B cell (primary cell): ENCODE results near the gene UGDH. TPM values are rescaled to one million over a fixed set of nuclear protein-coding genes. Genes with fewer than 3 reads are reported as not detected.

Source experiments
- ATAC-seq: fragments of 200-7000 bp; cut with Tn5 transposase; one replicate; pipeline ENCODE4 v1.10.0; 2021; ENCODE audit warnings: low read depth, mild to moderate bottlenecking, moderate number of reproducible peaks, moderate library complexity
- CTCF ChIA-PET: fragments of 350-600 bp; sonication (Branson Sonifier 250); formaldehyde crosslinking; loops from one replicate; lab custom pipeline; 2021; ENCODE audit warnings: antibody characterized with exemption, inconsistent platforms; lab: Charles Lee
- POLR2A ChIA-PET: fragments of 350-600 bp; sonication (Branson Sonifier 250); formaldehyde crosslinking; loops from one replicate; lab custom pipeline; 2021; ENCODE audit warnings: antibody characterized with exemption; lab: Charles Lee
- DNase-seq: peaks from one replicate; pipeline ENCODE4 v3.0.0; 2013
- H2AFZ ChIP-seq: 2 replicates; pipeline ENCODE4 v1.6.1; 2012; ENCODE audit warnings: mild to moderate bottlenecking, low read depth, low read length; ENCODE audit not compliant: insufficient read depth, poor library complexity, severe bottlenecking
- H3K27ac ChIP-seq, 2 donors: 1 replicate in 1 of 2; 2 replicates in 1 of 2; pipeline ENCODE4 v1.5.1; 2012 to 2013; ENCODE audit warnings: low read length in 2 of 2, mild to moderate bottlenecking in 2 of 2, moderate library complexity in 1 of 2
- H3K27me3 ChIP-seq, 4 experiments: fragments of 200-600 bp in 1 of 4; sonication (generic) in 1 of 4; replicated peaks in 1 of 4; 1 replicate in 2 of 4; 2 replicates in 2 of 4; pipeline versions ENCODE4 v1.6.1 to v1.7.0; 2013 to 2016; ENCODE audit warnings: low read length in 3 of 4, mild to moderate bottlenecking in 2 of 4, mixed read lengths in 1 of 4, moderate library complexity in 1 of 4; ENCODE audit not compliant: insufficient read depth in 4 of 4, control insufficient read depth in 3 of 4; ENCODE audit errors: control extremely low read depth in 1 of 4
- H3K36me3 ChIP-seq, 2 experiments: replicated peaks in 1 of 2; 1 replicate in 1 of 2; 2 replicates in 1 of 2; pipeline versions ENCODE4 v1.6.1 to v1.7.1; 2013; ENCODE audit warnings: low read length in 1 of 2; ENCODE audit not compliant: insufficient read depth in 2 of 2, control insufficient read depth in 1 of 2; ENCODE audit errors: control extremely low read depth in 1 of 2, extremely low read depth in 1 of 2
- H3K4me1 ChIP-seq, 2 donors: fragments of 200-600 bp in 1 of 2; sonication (generic) in 1 of 2; 1 replicate in 1 of 2; 2 replicates in 1 of 2; pipeline versions ENCODE4 v1.5.1 to v1.6.1; 2013 to 2017; ENCODE audit warnings: low read length in 2 of 2; ENCODE audit not compliant: control insufficient read depth in 2 of 2, insufficient read depth in 2 of 2
- H3K4me2 ChIP-seq: replicated peaks from 2 replicates; pipeline ENCODE3; 2012; ENCODE audit warnings: mild to moderate bottlenecking, low read depth, low read length; ENCODE audit not compliant: poor library complexity, severe bottlenecking
- H3K4me3 ChIP-seq, 5 experiments: fragments of 200-600 bp in 1 of 5; sonication (generic) in 1 of 5; 1 replicate in 3 of 5; 2 replicates in 2 of 5; pipeline versions ENCODE4 v1.5.1 to v1.7.0; 2011 to 2016; ENCODE audit warnings: low read length in 4 of 5, mild to moderate bottlenecking in 4 of 5, low read depth in 2 of 5, control low read depth in 1 of 5, moderate library complexity in 1 of 5; ENCODE audit not compliant: insufficient read depth in 1 of 5; ENCODE audit errors: control extremely low read depth in 1 of 5, extremely low read depth in 1 of 5
- H3K79me2 ChIP-seq: fragments of 200-600 bp; sonication (generic); one replicate; pipeline ENCODE4 v1.6.0; 2016; ENCODE audit warnings: low read length; ENCODE audit not compliant: control insufficient read depth, insufficient read depth
- H3K9ac ChIP-seq: fragments of 200-600 bp; sonication (generic); 2 replicates; pipeline ENCODE4 v1.6.1; 2017; ENCODE audit warnings: mild to moderate bottlenecking, low read length, moderate library complexity
- H3K9me3 ChIP-seq, 3 donors: one replicate each; pipeline versions ENCODE4 v1.6.1 to v1.7.1; 2013; ENCODE audit warnings: low read length in 2 of 3; ENCODE audit not compliant: control insufficient read depth in 2 of 3, insufficient read depth in 1 of 3; ENCODE audit errors: control extremely low read depth in 1 of 3
- H4K20me1 ChIP-seq: 2 replicates; pipeline ENCODE4 v1.6.0; 2012; ENCODE audit warnings: mild to moderate bottlenecking, low read length; ENCODE audit not compliant: insufficient read depth, control insufficient read depth, poor library complexity, severe bottlenecking
- H3K27ac Mint-ChIP-seq: one replicate; pipeline ENCODE4 v1.8.0; 2021; ENCODE audit warnings: mixed read lengths
- H3K27me3 Mint-ChIP-seq: one replicate; pipeline ENCODE4 v1.8.0; 2021; ENCODE audit warnings: mixed read lengths
- H3K4me1 Mint-ChIP-seq: one replicate; pipeline ENCODE4 v1.8.0; 2021; ENCODE audit warnings: mixed read lengths
- H3K4me3 Mint-ChIP-seq: one replicate; pipeline ENCODE4 v1.8.0; 2021; ENCODE audit warnings: mixed read lengths
- H3K9me3 Mint-ChIP-seq: one replicate; pipeline ENCODE4 v1.8.0; 2022; ENCODE audit warnings: mixed read lengths; ENCODE audit not compliant: insufficient read depth
- CTCF ChIP-seq: fragments of 200-600 bp; IDR thresholded peaks from one replicate; pipeline ENCODE4 v1.8.0; 2022; ENCODE audit warnings: antibody characterized with exemption, mild to moderate bottlenecking
- EZH2 ChIP-seq: IDR thresholded peaks from 2 replicates; pipeline ENCODE4 v1.6.1; 2012; ENCODE audit warnings: borderline replicate concordance, low read depth, mild to moderate bottlenecking, moderate library complexity, low read length; ENCODE audit not compliant: insufficient read depth, poor library complexity, severe bottlenecking
- WGBS: methylation state at CpG from one replicate; pipeline ENCODE4 v1.1.5; 2013; ENCODE audit warnings: missing lambda C conversion rate; ENCODE audit not compliant: insufficient coverage; 5-methylcytosine and 5-hydroxymethylcytosine counted together
- intact Hi-C: fragments of 100-400 bp; cut with micrococcal nuclease; formaldehyde crosslinking; loops from one replicate; pipeline ENCODE4 v1.10.0; 2022
- polyA plus RNA-seq: library from polyadenylated mRNA; depleted of rRNA; stranded (reverse); fragments of >200 nt; gene quantifications from 2 replicates; pipeline ENCODE4 v1.2.3, GENCODE V29; 2012
- total RNA-seq, 2 donors: library from RNA; stranded (reverse); fragments of 120-200 nt in 1 of 2; gene quantifications; 1 replicate in 1 of 2; 2 replicates in 1 of 2; pipeline versions ENCODE4 v1.2.3 to v1.2.4, GENCODE V29; 2013 to 2022

The UGDH gene
- total and polyA plus RNA-seq, 2 donors (not counting 1 experiment from before 2014, with no cell fraction given): 3.5 to 25.4 TPM

GRCh38 chr4:39524161-39524957 is 2.9 kb downstream of the UGDH start:
- Mint-ChIP-seq H3K4me1 (peaks cover 21% of the 10 kb centered on the region), H3K4me3 (no peak overlapping the region), H3K9me3 (no peaks in the 10 kb centered on the region), H3K27ac (no peak overlapping the region), H3K27me3 (no peaks in the 10 kb centered on the region)
- H3K27ac ChIP-seq: no peak overlapping the region
- H4K20me1 ChIP-seq: no peaks in the 10 kb centered on the region
- H3K4me3 ChIP-seq: no peak overlapping the region
- H3K9me3 ChIP-seq: no peaks in the 10 kb centered on the region
- H3K9ac ChIP-seq: no peak overlapping the region
- intact Hi-C loops: no loop called here
- no peak overlapping the region for H3K4me2 ChIP-seq
- POLR2A ChIA-PET: interaction anchor here (0.5 to 0.7 kb wide), 4 partner anchors 34 to 807 kb away, joined by 3 to 5 read pairs (median 4); no protein-coding TSS in a partner anchor
- H3K79me2 ChIP-seq: peaks cover 48% of the 10 kb centered on the region
- H3K27me3 ChIP-seq: no peaks in the 10 kb centered on the region
- WGBS: 100% methylated on average over 2 of the region's 7 CpGs
- H2AFZ ChIP-seq: no peak overlapping the region
- TF ChIP-seq CTCF: no peak
- no peak for TF ChIP-seq EZH2
- DNase-seq (no peak), ATAC-seq (no peak)
- peaks cover 0 to 3% of the 10 kb centered on the region in 2 experiments for H3K36me3 ChIP-seq
- peaks cover 14 to 15% of the 10 kb centered on the region in 2 donors for H3K4me1 ChIP-seq
- CTCF ChIA-PET: interaction anchor here (0.6 to 1.0 kb wide), 4 partner anchors 16 to 133 kb away, joined by 3 to 4 read pairs (median 4); no protein-coding TSS in a partner anchor

DNA sequence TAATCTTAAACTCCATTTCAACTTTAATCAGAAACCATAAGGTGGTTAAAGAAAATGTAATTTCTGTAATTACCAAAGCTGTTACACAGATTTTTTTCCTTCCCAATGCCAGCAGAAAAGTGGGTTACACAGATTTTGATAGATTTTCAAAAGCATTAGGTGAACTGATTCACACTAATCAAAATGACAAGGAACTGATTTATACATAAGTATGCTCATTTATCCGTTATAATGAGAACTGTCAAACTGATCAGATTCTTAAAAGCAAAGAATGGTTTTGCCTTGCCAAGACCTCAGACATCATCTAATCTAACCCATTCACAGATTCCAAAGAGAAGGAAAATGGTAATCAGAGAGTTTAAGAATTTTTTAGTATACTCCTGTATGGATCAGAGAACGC is 5.2 kb downstream of the UGDH start:
- Histone ChIP-seq H3K4me1 (peaks cover 7 to 10% of the 10 kb centered on the region in 2 donors), H3K9ac (no peak overlapping the region), H3K27ac (no peak overlapping the region), H3K36me3 (peaks cover 0 to 7% of the 10 kb centered on the region in 2 experiments), H3K9me3 (no peaks in the 10 kb centered on the region), H3K27me3 (no peaks in the 10 kb centered on the region), H4K20me1 (no peaks in the 10 kb centered on the region), H3K4me3 (no peak overlapping the region), H3K4me2 (no peak overlapping the region), H2AFZ (no peak overlapping the region), H3K79me2 (peaks cover 49% of the 10 kb centered on the region)
- ChIA-PET CTCF (interaction anchor here (0.6 to 0.9 kb wide), 2 partner anchors 53 to 803 kb away, joined by 3 to 4 read pairs; no protein-coding TSS in a partner anchor), POLR2A (no interaction called here)
- H3K27me3 Mint-ChIP-seq: no peaks in the 10 kb centered on the region
- intact Hi-C loops: no loop called here
- DNase-seq (no peak), ATAC-seq (no peak)
- H3K4me3 Mint-ChIP-seq: no peak overlapping the region
- TF ChIP-seq EZH2: no peak
- TF ChIP-seq CTCF: no peak
- H3K9me3 Mint-ChIP-seq: no peaks in the 10 kb centered on the region
- peaks cover 14% of the 10 kb centered on the region for H3K4me1 Mint-ChIP-seq
- no CpG with 5 or more reads among the region's 2 CpGs for whole genome bisulfite sequencing
- no peak overlapping the region for H3K27ac Mint-ChIP-seq
